ENCODE measurements around the gene CDH22.
A peak's percentile ranks its signal among the peaks of the same experiment; 100 is the strongest.

Gene CDH22

GRCh38 chr20:46282669-46283068, 25.6 kb downstream of the CDH22 start:
- H3K79me1 ChIP-seq (replicated peaks; ENCODE audit: low read length, poor library complexity, severe bottlenecking), result no peaks in the 10 kb centered on the region
- H3K4me2 ChIP-seq (ENCODE audit: low read length, poor library complexity, severe bottlenecking), result no peak overlapping the region
- H3K4me1 ChIP-seq (ENCODE audit: control insufficient read depth, insufficient read depth, low read depth, low read length), result no peaks in the 10 kb centered on the region
- peak overlapping the region in 1 of 2 experiments; percentile 87 for H3K23ac ChIP-seq (ENCODE audit: low read length in 2 of 2)
- H2BK5ac ChIP-seq (ENCODE audit: low read depth, low read length, poor library complexity, severe bottlenecking), result no peak overlapping the region
- no peak overlapping the region for H3K14ac ChIP-seq (ENCODE audit: low read length in 2 of 2)
- H2BK12ac ChIP-seq (ENCODE audit: low read length in 2 of 2), result no peak overlapping the region
- no peaks in the 10 kb centered on the region for H3K9me3 ChIP-seq (ENCODE audit: control insufficient read depth, low read length)
- 64% methylated on average over 11 of the region's 11 CpGs for WGBS
- DNase-seq, result no peak
- no peak overlapping the region for H3K27ac ChIP-seq (ENCODE audit: low read length, poor library complexity, severe bottlenecking)
- no peaks in the 10 kb centered on the region for H3K36me3 ChIP-seq (ENCODE audit: control insufficient read depth in 1 of 2, insufficient read depth in 2 of 2, low read depth in 1 of 2, low read length in 2 of 2)
- no peak overlapping the region for H3K18ac ChIP-seq (ENCODE audit: low read depth in 1 of 2, low read length in 2 of 2)
- no peak overlapping the region for H3K9ac ChIP-seq (ENCODE audit: low read length)
- H4K8ac ChIP-seq (ENCODE audit: low read length), result no peak overlapping the region
- no peak overlapping the region for H3K4ac ChIP-seq (ENCODE audit: low read depth in 1 of 2, low read length in 2 of 2)
- peaks cover 35 to 84% of the 10 kb centered on the region in 2 experiments for H3K27me3 ChIP-seq (ENCODE audit: control insufficient read depth in 1 of 2, insufficient read depth in 1 of 2, low read length in 2 of 2)
- H2AFZ ChIP-seq (ENCODE audit: low read depth, low read length), result no peak overlapping the region
- no peak overlapping the region for H2AK5ac ChIP-seq (ENCODE audit: low read length, severe bottlenecking)
- H3K4me3 ChIP-seq (ENCODE audit: insufficient read depth in 1 of 2, low read depth in 1 of 2, low read length in 2 of 2), result no peak overlapping the region
- H2BK120ac ChIP-seq (ENCODE audit: low read depth, low read length), result no peak overlapping the region
- H4K91ac ChIP-seq (ENCODE audit: low read length), result no peak overlapping the region
- H2BK15ac ChIP-seq (ENCODE audit: low read depth, poor library complexity, severe bottlenecking), result no peak overlapping the region

- whole genome bisulfite sequencing, result 95% methylated on average over 9 of the region's 10 CpGs
- H2AFZ ChIP-seq (ENCODE audit: low read depth, low read length), result no peak overlapping the region
- H3K23ac ChIP-seq (ENCODE audit: low read length in 2 of 2), result no peak overlapping the region
- H3K18ac ChIP-seq (ENCODE audit: low read depth in 1 of 2, low read length in 2 of 2), result no peak overlapping the region
- no peak overlapping the region for H3K4me2 ChIP-seq (ENCODE audit: low read length, poor library complexity, severe bottlenecking)
- no peak overlapping the region for H3K9ac ChIP-seq (ENCODE audit: low read length)
- H3K4me1 ChIP-seq (ENCODE audit: control insufficient read depth, insufficient read depth, low read depth, low read length), result no peaks in the 10 kb centered on the region
- H3K4me3 ChIP-seq (ENCODE audit: insufficient read depth in 1 of 2, low read depth in 1 of 2, low read length in 2 of 2), result no peak overlapping the region
- H2BK15ac ChIP-seq (ENCODE audit: low read depth, poor library complexity, severe bottlenecking), result no peak overlapping the region
- no peak for DNase-seq
- no peak overlapping the region for H3K27ac ChIP-seq (ENCODE audit: low read length, poor library complexity, severe bottlenecking)
- no peaks in the 10 kb centered on the region for H3K36me3 ChIP-seq (ENCODE audit: control insufficient read depth in 1 of 2, insufficient read depth in 2 of 2, low read depth in 1 of 2, low read length in 2 of 2)
- no peak overlapping the region for H2BK12ac ChIP-seq (ENCODE audit: low read length in 2 of 2)
- H3K4ac ChIP-seq (ENCODE audit: low read depth in 1 of 2, low read length in 2 of 2), result no peak overlapping the region
- no peak overlapping the region for H2BK120ac ChIP-seq (ENCODE audit: low read depth, low read length)
- H3K79me1 ChIP-seq (replicated peaks; ENCODE audit: low read length, poor library complexity, severe bottlenecking), result no peaks in the 10 kb centered on the region
- no peak overlapping the region for H4K8ac ChIP-seq (ENCODE audit: low read length)
- no peak overlapping the region for H3K14ac ChIP-seq (ENCODE audit: low read length in 2 of 2)
- H3K27me3 ChIP-seq (ENCODE audit: control insufficient read depth in 1 of 2, insufficient read depth in 1 of 2, low read length in 2 of 2), result peaks cover 19 to 67% of the 10 kb centered on the region in 2 experiments
- no peak overlapping the region for H2BK5ac ChIP-seq (ENCODE audit: low read depth, low read length, poor library complexity, severe bottlenecking)
- no peak overlapping the region for H4K91ac ChIP-seq (ENCODE audit: low read length)
- H2AK5ac ChIP-seq (ENCODE audit: low read length, severe bottlenecking), result no peak overlapping the region
- H3K9me3 ChIP-seq (ENCODE audit: control insufficient read depth, low read length), result no peaks in the 10 kb centered on the region
Measured at GRCh38 chr20:46279103-46279502, 29.2 kb downstream of the CDH22 start.

GRCh38 chr20:46277602-46278001, 30.7 kb downstream of the CDH22 start:
- H3K36me3 ChIP-seq (ENCODE audit: control insufficient read depth in 1 of 2, insufficient read depth in 2 of 2, low read depth in 1 of 2, low read length in 2 of 2), result no peaks in the 10 kb centered on the region
- H2AFZ ChIP-seq (ENCODE audit: low read depth, low read length), result no peak overlapping the region
- no peaks in the 10 kb centered on the region for H3K4me1 ChIP-seq (ENCODE audit: control insufficient read depth, insufficient read depth, low read depth, low read length)
- peaks cover under 1% of the 10 kb centered on the region for H3K9me3 ChIP-seq (ENCODE audit: control insufficient read depth, low read length)
- no peak overlapping the region for H3K9ac ChIP-seq (ENCODE audit: low read length)
- no peaks in the 10 kb centered on the region for H3K79me1 ChIP-seq (replicated peaks; ENCODE audit: low read length, poor library complexity, severe bottlenecking)
- no peak overlapping the region for H2BK120ac ChIP-seq (ENCODE audit: low read depth, low read length)
- peaks cover 15 to 56% of the 10 kb centered on the region in 2 experiments for H3K27me3 ChIP-seq (ENCODE audit: control insufficient read depth in 1 of 2, insufficient read depth in 1 of 2, low read length in 2 of 2)
- H2BK15ac ChIP-seq (ENCODE audit: low read depth, poor library complexity, severe bottlenecking), result no peak overlapping the region
- no peak for DNase-seq
- no peak overlapping the region for H3K23ac ChIP-seq (ENCODE audit: low read length in 2 of 2)
- WGBS, result 15% methylated on average over 8 of the region's 8 CpGs
- no peak overlapping the region for H3K14ac ChIP-seq (ENCODE audit: low read length in 2 of 2)
- H4K8ac ChIP-seq (ENCODE audit: low read length), result no peak overlapping the region
- H3K27ac ChIP-seq (ENCODE audit: low read length, poor library complexity, severe bottlenecking), result no peak overlapping the region
- H2BK5ac ChIP-seq (ENCODE audit: low read depth, low read length, poor library complexity, severe bottlenecking), result no peak overlapping the region
- no peak overlapping the region for H2BK12ac ChIP-seq (ENCODE audit: low read length in 2 of 2)
- H3K18ac ChIP-seq (ENCODE audit: low read depth in 1 of 2, low read length in 2 of 2), result no peak overlapping the region
- H3K4me3 ChIP-seq (ENCODE audit: insufficient read depth in 1 of 2, low read depth in 1 of 2, low read length in 2 of 2), result no peak overlapping the region
- H3K4ac ChIP-seq (ENCODE audit: low read depth in 1 of 2, low read length in 2 of 2), result no peak overlapping the region
- no peak overlapping the region for H3K4me2 ChIP-seq (ENCODE audit: low read length, poor library complexity, severe bottlenecking)
- H4K91ac ChIP-seq (ENCODE audit: low read length), result no peak overlapping the region
- no peak overlapping the region for H2AK5ac ChIP-seq (ENCODE audit: low read length, severe bottlenecking)

- Histone ChIP-seq H4K8ac (ENCODE audit: low read length) (no peak overlapping the region), H2BK5ac (ENCODE audit: low read depth, low read length, poor library complexity, severe bottlenecking) (no peak overlapping the region), H3K4ac (ENCODE audit: low read depth in 1 of 2, low read length in 2 of 2) (no peak overlapping the region), H3K18ac (ENCODE audit: low read depth in 1 of 2, low read length in 2 of 2) (no peak overlapping the region), H3K23ac (ENCODE audit: low read length in 2 of 2) (no peak overlapping the region), H3K27me3 (ENCODE audit: control insufficient read depth in 1 of 2, insufficient read depth in 1 of 2, low read length in 2 of 2) (peaks cover 12 to 57% of the 10 kb centered on the region in 2 experiments), H3K4me1 (ENCODE audit: control insufficient read depth, insufficient read depth, low read depth, low read length) (no peaks in the 10 kb centered on the region), H4K91ac (ENCODE audit: low read length) (no peak overlapping the region), H2AFZ (ENCODE audit: low read depth, low read length) (no peak overlapping the region), H3K14ac (ENCODE audit: low read length in 2 of 2) (no peak overlapping the region), H2AK5ac (ENCODE audit: low read length, severe bottlenecking) (no peak overlapping the region), H3K9ac (ENCODE audit: low read length) (no peak overlapping the region), H2BK15ac (ENCODE audit: low read depth, poor library complexity, severe bottlenecking) (no peak overlapping the region), H3K27ac (ENCODE audit: low read length, poor library complexity, severe bottlenecking) (no peak overlapping the region), H2BK120ac (ENCODE audit: low read depth, low read length) (no peak overlapping the region), H3K36me3 (ENCODE audit: control insufficient read depth in 1 of 2, insufficient read depth in 2 of 2, low read depth in 1 of 2, low read length in 2 of 2) (no peaks in the 10 kb centered on the region), H2BK12ac (ENCODE audit: low read length in 2 of 2) (no peak overlapping the region), H3K4me3 (ENCODE audit: insufficient read depth in 1 of 2, low read depth in 1 of 2, low read length in 2 of 2) (no peak overlapping the region), H3K9me3 (ENCODE audit: control insufficient read depth, low read length) (peaks cover 11% of the 10 kb centered on the region), H3K79me1 (replicated peaks; ENCODE audit: low read length, poor library complexity, severe bottlenecking) (no peaks in the 10 kb centered on the region), H3K4me2 (ENCODE audit: low read length, poor library complexity, severe bottlenecking) (no peak overlapping the region)
- 56% methylated on average over 4 of the region's 4 CpGs for WGBS
- DNase-seq, result no peak
Measured at GRCh38 chr20:46276531-46276930, 31.8 kb downstream of the CDH22 start.
